KMS-11 (cell line): ENCODE measurements around the gene LKAAEAR1.
"Not testable (repeated sequence)": the region's sequence is repeated elsewhere in the genome, so short reads cannot be mapped to it uniquely, and the experiment has no call there.

Source experiments
- H2AFZ ChIP-seq: fragments of 200-600 bp; sonication (generic); 2 replicates; pipeline ENCODE4 v1.6.1; 2016; ENCODE audit warnings: antibody characterized with exemption, mixed run types, low read depth
- H3K27ac ChIP-seq: fragments of 200-600 bp; sonication (generic); 2 replicates; pipeline ENCODE4 v1.6.1; 2016; ENCODE audit warnings: mild to moderate bottlenecking, mixed run types
- H3K27me3 ChIP-seq: fragments of 200-600 bp; sonication (generic); 2 replicates; pipeline ENCODE4 v1.6.1; 2017; ENCODE audit warnings: mild to moderate bottlenecking, low read depth, mixed run types, moderate library complexity; ENCODE audit not compliant: insufficient read depth
- H3K36me3 ChIP-seq: fragments of 200-600 bp; sonication (generic); 2 replicates; pipeline ENCODE4 v1.6.1; 2017; ENCODE audit warnings: mild to moderate bottlenecking, mixed run types; ENCODE audit not compliant: insufficient read depth
- H3K4me1 ChIP-seq: fragments of 200-600 bp; sonication (generic); 2 replicates; pipeline ENCODE4 v1.6.1; 2016; ENCODE audit warnings: mild to moderate bottlenecking, low read depth, mixed run types; ENCODE audit not compliant: poor library complexity, severe bottlenecking
- H3K4me2 ChIP-seq: fragments of 200-600 bp; sonication (generic); 2 replicates; pipeline ENCODE4 v1.7.0; 2016; ENCODE audit warnings: mild to moderate bottlenecking, mixed run types
- H3K4me3 ChIP-seq: fragments of 200-600 bp; sonication (generic); IDR thresholded peaks from 2 replicates; pipeline ENCODE4 v1.6.1; 2017; ENCODE audit warnings: low read depth, low read length, mixed read lengths; ENCODE audit not compliant: insufficient read depth
- H3K79me2 ChIP-seq: fragments of 200-600 bp; sonication (generic); 2 replicates; pipeline ENCODE4 v1.6.1; 2016; ENCODE audit warnings: low read depth, mixed run types; ENCODE audit not compliant: insufficient read depth
- H3K9ac ChIP-seq: fragments of 200-600 bp; sonication (generic); 2 replicates; pipeline ENCODE4 v1.6.1; 2016; ENCODE audit warnings: mild to moderate bottlenecking, mixed run types
- H4K20me1 ChIP-seq: fragments of 200-600 bp; sonication (generic); 2 replicates; pipeline ENCODE4 v1.6.1; 2016; ENCODE audit warnings: mild to moderate bottlenecking, mixed run types; ENCODE audit not compliant: insufficient read depth
- TF ChIP-seq, protein P1 (sequence below): fragments of 200-600 bp; sonication (generic); conservative IDR thresholded peaks from 2 replicates; pipeline ENCODE4 v1.6.1; 2017; ENCODE audit warnings: low read depth, mild to moderate bottlenecking, antibody characterized with exemption, low read length, moderate library complexity, mixed read lengths

LKAAEAR1 gene

DNA sequence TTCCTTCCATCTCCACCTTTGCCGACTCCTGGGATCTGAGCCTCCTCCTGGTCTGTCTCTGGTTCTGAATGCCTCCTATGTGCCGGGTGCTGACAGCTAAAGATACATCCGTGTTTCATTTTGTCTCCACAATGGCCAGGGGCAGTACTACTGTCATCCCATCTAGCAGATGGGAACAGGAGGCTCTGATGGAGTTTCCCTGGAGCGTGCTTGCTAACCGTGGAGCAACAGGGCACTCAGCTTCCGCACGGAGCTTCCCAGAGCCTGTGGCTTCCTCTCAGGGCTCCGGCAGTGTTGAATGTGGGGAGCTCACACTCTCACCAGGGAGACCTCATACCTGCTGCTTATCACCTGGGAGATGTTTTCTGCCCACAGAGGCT, 35.1 kb upstream of the LKAAEAR1 start:
- Histone ChIP-seq H3K79me2 (no peaks in the 10 kb centered on the region), H3K27me3 (peaks cover 70% of the 10 kb centered on the region), H3K4me2 (no peak overlapping the region), H2AFZ (no peak overlapping the region), H3K4me1 (peaks cover 8% of the 10 kb centered on the region), H3K4me3 (no peak overlapping the region), H3K9ac (no peak overlapping the region), H3K27ac (no peak overlapping the region), H3K36me3 (no peaks in the 10 kb centered on the region), H4K20me1 (no peaks in the 10 kb centered on the region)
- TF ChIP-seq, protein P1, sequence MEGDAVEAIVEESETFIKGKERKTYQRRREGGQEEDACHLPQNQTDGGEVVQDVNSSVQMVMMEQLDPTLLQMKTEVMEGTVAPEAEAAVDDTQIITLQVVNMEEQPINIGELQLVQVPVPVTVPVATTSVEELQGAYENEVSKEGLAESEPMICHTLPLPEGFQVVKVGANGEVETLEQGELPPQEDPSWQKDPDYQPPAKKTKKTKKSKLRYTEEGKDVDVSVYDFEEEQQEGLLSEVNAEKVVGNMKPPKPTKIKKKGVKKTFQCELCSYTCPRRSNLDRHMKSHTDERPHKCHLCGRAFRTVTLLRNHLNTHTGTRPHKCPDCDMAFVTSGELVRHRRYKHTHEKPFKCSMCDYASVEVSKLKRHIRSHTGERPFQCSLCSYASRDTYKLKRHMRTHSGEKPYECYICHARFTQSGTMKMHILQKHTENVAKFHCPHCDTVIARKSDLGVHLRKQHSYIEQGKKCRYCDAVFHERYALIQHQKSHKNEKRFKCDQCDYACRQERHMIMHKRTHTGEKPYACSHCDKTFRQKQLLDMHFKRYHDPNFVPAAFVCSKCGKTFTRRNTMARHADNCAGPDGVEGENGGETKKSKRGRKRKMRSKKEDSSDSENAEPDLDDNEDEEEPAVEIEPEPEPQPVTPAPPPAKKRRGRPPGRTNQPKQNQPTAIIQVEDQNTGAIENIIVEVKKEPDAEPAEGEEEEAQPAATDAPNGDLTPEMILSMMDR: no peak

DNA sequence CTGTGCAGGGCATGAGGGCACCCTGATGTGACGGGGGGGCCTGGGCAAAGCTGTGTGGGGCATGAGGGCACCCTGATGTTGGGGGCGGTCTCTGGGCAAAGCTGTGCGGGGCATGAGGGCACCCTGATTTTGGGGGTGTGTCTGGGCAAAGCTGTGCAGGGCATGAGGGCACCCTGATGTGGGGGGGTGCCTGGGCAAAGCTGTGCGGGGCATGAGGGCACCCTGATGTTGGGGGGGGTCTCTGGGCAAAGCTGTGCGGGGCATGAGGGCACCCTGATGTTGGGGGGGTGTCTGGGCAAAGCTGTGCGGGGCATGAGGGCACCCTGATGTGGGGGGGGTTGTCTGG, 33.2 kb upstream of the LKAAEAR1 start:
- H3K9ac ChIP-seq, H3K36me3 ChIP-seq, H3K27ac ChIP-seq, H4K20me1 ChIP-seq, H2AFZ ChIP-seq, H3K4me2 ChIP-seq, H3K79me2 ChIP-seq, H3K4me1 ChIP-seq, H3K4me3 ChIP-seq: not testable (repeated sequence)
- H3K27me3 ChIP-seq: peaks cover 71% of the 10 kb centered on the region

DNA sequence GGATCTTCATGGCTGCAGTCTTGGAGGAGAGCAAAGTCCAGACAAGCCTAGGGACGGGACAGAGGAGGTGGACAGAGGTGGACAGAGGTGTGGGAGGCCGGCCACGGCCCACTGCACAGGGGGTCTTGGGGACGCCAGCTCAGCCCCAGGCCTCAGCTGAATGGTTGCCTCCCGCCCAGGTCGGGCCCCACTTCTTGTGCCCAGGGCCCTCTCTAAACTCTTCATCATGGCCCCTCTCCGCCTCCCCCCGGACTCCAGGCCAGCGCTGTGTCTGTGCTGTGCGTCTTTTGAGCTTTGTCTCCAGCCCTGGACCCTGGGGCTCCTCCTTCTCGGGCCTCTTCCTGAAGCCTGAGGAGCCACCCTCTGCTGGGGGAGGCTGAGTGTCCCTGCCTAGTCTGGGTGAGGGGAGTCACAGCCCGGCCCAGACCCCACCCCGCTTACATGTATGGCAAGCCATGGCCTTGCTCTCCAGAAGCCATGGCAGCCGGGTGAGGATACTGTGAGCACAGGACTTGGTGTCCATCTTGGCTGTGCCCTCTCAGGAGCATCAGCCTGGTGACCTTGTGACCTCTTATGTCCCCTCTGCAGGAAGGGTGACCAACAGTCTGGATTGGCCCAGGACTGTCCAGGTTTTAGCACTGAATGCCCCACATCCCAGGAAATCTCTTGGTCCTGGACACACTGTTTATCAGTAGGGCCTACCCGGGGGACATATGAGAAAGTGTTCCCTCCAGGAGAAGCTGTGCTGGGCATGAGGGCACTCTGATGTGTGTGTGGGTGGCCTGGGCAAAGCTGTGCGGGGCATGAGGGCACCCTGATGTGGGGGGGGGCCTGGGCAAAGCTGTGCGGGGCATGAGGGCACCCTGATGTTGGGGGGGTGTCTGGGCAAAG, 32.6 kb upstream of the LKAAEAR1 start:
- Histone ChIP-seq H3K27ac (no peak overlapping the region), H4K20me1 (no peaks in the 10 kb centered on the region), H2AFZ (no peak overlapping the region), H3K27me3 (peaks cover 71% of the 10 kb centered on the region), H3K4me3 (no peak overlapping the region), H3K4me1 (peaks cover 8% of the 10 kb centered on the region), H3K79me2 (no peaks in the 10 kb centered on the region), H3K4me2 (no peak overlapping the region), H3K9ac (no peak overlapping the region), H3K36me3 (no peaks in the 10 kb centered on the region)
- TF ChIP-seq, protein P1: no peak

DNA sequence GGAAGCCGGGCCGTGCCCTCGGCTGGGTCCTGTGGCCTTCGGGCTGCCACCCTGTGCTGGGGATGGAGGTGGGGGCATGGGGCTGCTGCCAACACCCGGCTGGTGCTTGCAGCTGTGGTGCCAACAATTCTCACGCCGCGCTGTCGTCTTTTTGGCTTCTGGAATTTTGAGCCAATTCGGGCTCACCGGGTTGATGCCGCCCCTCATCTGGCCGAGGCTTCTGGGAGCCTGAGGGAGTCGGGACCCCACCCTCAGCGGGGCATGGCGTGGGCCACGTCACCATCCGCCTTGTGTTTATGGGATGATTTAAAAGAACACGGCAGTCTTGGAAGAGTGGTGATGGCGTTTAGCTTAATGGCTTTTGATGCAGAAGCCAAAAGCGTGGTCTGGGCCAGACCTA, 31.8 kb upstream of the LKAAEAR1 start:
- Histone ChIP-seq H4K20me1 (no peaks in the 10 kb centered on the region), H3K79me2 (no peaks in the 10 kb centered on the region), H2AFZ (no peak overlapping the region), H3K36me3 (no peaks in the 10 kb centered on the region), H3K4me1 (peaks cover 8% of the 10 kb centered on the region), H3K27me3 (peaks cover 69% of the 10 kb centered on the region), H3K4me3 (no peak overlapping the region), H3K27ac (no peak overlapping the region), H3K4me2 (no peak overlapping the region), H3K9ac (no peak overlapping the region)
- TF ChIP-seq, protein P1: no peak

DNA sequence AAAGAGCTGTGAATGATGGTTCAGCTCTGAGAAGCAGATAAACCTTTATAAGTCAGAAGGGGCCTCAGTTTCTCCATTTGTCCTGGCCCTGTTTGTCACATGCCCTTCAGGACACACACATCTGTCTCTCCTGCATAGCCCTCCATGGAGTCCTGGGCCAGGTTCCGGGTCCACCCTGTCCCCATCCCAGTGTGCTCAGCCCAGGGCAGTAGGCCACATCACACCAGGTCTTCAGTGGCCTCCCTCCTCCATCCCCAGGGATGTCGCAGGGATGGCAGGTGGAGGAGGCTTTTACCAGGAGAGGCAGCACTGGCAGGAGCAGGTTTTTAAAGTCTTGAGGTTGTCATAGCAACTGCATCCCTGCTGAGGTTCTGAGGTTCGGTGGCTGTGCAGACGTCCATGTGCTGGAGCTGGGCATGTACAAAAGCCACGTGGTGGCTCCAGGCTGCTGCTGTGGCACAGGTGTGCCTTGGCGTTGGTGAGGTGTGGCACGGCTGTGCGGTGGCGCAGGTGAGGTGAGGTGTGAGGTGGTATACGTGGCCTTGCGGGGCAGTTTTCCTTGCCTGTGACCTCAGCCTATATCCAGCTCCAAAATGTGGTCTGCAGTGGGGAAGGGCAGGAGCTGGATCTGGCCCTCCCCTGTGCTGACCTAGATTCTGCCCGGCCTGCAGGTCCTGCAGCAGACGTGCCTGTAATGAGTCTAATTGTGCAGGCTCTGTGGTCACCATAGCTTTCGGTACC, 31.1 kb upstream of the LKAAEAR1 start:
- Histone ChIP-seq H3K79me2 (no peaks in the 10 kb centered on the region), H3K4me1 (peaks cover 4% of the 10 kb centered on the region), H3K4me2 (no peak overlapping the region), H3K27me3 (peaks cover 70% of the 10 kb centered on the region), H3K36me3 (no peaks in the 10 kb centered on the region), H3K4me3 (no peak overlapping the region), H2AFZ (no peak overlapping the region), H4K20me1 (no peaks in the 10 kb centered on the region), H3K27ac (no peak overlapping the region), H3K9ac (no peak overlapping the region)
- TF ChIP-seq, protein P1: no peak
